NCI-H2081 (cell line): ENCODE data around the gene WBP1L.
"Not testable (repeated sequence)": the region's sequence is repeated elsewhere in the genome, so short reads cannot be mapped to it uniquely, and the experiment has no call there.

Experiments used
- DNase-seq, 2 experiments: peaks; one replicate each; lab custom pipeline; 2025; lab: John Stamatoyannopoulos, UW

WBP1L gene

DNA sequence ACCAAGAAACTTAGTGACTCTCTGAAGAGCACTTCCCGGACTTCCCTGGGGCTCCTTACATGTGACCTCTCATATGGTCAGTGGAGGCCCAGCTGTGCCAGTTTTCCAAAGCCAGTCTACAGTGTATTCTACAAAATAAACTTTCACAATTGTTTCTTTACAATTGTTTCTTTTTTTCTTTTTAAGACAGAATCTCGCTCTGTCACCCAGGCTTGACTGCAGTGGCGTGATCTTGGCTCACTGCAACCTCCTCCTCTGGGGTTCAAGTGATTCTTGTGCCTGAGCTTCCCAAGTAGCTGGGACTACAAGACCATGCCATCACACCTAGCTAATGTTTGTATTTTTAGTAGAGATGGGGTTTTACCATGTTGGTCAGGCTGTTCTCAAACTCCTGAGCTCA is 67.6 kb downstream of the WBP1L start:
- DNase-seq: no peak

DNA sequence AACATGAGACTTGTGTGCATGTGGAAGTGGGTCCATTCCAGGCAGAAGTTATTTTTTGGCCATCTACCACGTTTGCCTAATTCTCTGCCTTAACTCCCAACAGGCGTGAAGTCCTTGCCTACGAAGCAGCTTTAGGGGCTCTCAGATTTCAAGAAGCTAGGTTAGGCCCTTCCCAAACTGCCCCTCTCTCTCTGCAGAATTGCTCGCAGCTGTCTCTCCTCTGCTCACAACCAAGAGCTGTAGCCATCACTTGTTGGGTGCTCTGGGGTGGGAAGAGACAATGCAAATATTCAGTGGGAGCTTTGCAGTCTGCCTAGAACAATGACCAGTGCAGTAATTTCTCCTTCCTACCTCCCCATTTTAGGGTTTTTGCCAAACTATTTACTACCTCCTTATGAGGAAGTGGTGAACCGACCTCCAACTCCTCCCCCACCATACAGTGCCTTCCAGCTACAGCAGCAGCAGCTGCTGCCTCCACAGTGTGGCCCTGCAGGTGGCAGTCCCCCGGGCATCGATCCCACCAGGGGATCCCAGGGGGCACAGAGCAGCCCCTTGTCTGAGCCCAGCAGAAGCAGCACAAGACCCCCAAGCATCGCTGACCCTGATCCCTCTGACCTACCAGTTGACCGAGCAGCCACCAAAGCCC is 68.6 kb downstream of the WBP1L start:
- no peak for DNase-seq

DNA sequence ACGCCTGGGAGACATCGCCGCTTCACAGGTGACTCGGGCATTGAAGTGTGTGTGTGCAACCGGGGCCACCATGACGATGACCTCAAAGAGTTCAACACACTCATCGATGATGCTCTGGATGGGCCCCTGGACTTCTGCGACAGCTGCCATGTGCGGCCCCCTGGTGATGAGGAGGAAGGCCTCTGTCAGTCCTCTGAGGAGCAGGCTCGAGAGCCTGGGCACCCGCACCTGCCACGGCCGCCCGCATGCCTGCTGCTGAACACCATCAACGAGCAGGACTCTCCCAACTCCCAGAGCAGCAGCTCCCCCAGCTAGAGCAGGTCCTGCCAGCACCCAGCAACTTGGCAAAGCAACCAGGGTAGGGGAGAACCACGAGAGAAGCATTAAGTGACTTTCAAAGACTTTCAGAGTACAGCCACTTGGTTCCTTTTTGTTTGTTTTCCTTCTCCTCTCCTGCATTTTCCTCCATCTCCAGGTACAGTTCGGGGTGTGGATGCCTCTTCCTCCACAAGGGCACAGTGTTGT is 69.3 kb downstream of the WBP1L start:
- DNase-seq: no peak

DNA sequence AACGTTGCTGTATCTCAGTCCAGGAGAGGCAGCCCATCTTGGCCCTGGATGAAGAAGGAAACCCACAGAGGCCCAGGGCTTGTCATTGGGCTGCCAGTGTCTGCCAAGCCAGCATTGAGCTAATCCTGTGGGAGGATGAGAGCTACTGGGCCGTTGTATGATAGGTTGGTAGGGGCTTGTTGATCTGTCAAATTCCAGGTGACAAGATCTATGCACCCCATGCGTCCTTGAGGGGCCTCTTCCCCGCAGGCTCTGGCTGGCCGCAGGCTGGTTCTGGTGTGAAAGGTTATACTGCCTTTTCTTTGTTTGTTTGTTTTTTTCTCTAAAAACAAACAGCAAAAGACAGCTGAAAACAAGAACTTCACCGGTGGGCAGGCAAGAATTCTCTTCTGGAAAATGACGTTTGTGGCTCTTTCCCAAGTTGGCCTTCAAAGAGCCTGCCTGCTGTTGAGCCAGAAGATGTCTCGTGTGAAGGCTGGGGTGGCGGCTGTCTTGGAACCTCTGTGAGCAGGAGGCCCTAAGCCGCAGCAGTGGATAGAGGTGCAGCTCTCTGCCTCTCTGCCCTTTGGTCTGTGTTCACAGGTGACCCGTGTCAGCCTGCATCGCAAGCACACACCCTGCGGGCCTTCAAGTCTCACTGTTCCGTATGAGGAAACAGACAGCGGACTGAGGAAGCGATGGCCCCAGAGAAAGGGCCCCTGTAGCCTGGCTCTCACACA is 70.1 kb downstream of the WBP1L start:
- DNase-seq: no peak

DNA sequence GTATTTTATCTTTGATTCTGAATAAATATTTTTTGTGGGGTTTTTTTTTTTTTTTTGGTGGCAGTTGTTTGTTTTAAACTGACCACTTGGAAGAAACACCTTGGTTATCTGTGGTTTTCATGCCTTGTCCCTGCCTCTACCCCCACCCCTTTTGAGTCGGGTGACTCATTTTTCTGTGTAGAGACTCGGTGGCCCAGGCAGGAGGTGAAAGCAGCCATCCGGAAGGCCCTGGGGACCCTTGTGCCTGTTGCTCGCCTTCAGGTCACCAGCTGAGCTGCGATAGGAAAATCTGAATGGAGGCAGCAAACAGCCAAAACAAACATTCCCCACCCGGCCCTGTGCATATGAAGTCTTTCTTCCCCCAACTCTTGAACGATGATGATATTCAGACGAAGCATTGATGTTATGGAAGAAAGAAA is 70.7 kb downstream of the WBP1L start:
- peak in 1 of 2 experiments; percentile 0 for DNase-seq

DNA sequence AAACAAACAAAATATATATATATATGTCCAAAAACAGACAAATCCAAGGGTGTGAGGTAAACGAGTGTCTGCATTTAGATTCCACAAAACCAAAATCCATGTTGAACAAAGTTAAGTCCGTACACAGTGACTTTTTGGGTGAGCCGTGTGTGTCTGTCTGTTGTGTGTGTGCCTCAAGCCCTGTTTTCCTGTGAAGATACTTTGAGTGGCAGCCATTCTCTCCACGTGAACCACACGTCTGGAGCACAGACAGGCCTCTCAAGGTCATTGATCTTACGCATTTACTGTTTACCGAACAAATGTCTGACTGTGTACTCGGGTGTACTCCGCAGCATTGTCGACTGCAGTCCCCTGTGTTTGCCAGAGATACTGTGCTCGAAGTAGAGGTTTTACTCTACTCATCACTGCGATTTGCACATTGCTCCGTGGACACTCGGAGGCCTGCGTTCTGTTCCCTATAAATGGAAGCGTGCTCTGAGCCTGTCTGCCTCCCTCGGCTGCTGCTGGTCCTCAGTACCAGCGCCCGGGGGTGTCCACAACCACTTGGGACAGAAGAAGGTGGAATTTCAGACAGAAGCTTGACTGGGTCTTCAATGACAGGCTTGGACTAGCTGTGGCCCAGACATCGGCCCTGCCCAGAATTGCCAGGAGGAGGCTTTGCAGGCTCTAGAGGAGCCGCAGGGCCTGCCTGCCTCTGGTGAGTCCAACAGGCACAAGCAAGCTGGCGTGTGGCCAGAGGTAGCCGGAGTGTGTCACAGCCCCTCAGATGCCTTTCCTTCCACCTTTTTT is 71.3 kb downstream of the WBP1L start:
- no peak for DNase-seq

DNA sequence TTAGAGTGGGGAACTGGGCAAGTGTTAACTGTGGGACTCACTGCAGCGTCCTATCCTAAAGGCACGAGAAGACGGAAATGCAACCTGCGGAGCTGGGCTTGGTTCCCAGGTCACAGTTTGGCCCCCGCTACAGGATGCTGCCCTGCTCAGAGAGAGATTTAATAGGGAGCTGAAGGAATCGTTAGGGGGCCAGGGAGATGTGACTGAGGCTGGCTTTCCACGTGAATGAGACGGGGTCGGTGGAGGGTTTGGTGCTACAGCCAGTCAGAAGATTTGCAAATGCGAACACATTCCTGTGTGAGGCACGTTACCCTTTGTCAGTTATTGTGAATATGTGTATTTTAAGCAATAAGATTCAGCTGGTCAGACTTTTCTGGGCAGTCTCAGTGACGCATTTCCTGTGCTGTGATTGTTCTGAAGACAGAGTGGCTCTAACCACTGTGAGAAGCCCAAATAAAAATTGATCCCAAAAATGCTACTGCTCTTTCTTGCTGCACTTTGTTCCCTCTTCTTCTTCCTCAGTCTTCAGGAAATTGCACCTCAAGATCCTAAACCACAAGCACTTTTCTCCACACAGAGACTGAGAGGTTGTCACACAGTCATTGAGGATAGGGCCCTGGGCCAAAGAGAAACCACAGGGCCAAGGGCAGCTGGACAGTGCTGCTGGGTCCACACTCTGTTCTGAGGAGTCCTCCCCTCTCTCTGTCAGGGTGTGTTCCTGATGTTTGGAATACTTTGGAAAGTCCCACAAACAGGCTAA is 72.2 kb downstream of the WBP1L start:
- no peak for DNase-seq

DNA sequence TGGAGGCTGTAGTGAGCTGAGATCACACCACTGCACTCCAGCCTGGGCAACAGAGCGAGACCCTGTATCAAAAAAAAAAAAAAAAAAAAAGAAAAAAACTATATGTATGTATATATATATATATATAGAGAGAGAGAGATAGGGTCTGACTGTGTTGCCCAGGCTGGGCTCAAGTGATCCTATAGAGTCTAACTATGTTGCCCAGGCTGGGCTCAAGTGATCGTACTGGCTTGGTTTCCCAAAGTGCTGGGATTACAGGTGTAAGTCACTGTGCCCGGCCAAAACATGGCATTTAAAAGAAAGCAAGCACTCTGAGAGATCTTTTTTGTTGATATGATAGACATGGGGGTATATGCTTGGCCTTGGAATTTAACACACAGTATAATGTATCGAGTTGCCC is 73.4 kb downstream of the WBP1L start:
- no peak for DNase-seq

DNA sequence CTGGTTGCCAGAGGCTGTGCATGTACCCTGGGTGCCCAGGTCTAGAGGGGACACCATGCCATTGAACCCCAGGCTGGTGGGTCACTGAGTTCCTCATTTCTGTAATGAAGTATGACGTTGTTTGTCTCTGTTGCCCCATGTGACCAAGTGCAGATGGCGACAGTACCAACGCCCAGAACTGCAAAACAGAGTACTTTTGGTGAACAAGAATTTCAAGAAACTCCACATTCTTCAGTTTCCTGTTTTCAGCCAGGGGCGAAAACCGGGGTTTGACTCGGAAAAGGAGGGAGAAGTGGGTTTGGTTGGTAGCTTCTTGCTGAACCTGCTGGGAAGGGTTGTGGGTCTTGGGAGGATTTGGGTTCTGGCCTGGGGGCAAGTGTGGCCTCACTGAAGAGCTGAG is 75.3 kb downstream of the WBP1L start:
- DNase-seq: no peak

DNA sequence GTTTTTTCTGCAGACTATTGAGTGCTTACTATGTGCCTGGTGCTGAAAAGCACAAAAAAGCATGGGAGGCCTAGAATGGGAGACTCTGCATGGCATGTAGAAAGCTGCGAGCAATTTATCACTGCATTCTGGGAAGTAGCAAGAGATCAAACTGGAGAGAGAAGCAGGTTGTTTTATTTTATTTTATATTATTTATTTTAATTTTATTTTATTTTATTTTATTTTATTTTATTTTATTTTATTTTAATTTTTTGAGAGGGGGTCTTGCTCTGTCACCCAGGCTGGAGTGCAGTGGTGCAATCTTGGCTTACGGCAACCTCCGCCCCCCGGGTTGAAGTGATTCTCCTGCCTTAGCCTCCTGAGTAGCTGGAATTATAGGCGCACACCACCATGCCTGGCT is 76.3 kb downstream of the WBP1L start:
- DNase-seq: not testable (repeated sequence)

DNA sequence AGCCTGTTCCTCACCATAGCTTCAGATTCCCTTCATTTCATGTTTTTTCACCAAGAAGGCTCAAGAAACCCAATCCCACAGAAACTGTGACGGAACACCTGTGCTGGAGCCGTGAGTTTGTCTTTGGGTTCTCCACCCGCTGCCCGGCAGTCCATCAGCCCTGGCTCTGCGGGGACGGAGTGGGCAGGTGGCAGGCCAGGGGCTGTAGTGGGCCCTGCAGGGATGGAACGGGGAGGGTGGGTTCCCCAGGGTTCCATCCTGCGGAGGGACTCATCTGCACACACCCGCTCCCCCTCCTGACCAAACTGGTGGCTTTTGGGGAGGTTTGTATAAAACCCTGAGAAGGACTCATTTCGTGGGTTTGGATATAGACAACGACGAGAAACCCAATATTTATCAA is 78.5 kb downstream of the WBP1L start:
- DNase-seq: no peak

DNA sequence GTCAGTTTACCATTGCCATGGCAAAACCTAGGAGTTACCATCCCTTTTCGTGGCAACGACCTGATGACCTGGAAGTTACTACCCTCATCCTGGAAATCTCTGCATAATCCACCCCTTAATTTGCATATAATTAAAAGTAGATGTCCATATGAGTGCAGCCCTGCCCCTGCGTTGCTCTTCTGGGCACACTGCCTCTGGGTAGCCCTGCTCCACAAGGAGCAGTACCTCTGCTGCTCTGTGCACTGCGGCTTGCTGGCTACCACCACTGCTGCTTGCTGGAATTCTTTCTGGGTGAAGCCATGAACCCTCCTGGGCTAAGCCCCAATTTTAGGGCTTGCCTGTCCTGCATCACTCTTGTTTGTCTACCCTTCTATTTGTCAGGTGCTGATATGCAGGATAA is 80.9 kb downstream of the WBP1L start:
- DNase-seq: no peak

DNA sequence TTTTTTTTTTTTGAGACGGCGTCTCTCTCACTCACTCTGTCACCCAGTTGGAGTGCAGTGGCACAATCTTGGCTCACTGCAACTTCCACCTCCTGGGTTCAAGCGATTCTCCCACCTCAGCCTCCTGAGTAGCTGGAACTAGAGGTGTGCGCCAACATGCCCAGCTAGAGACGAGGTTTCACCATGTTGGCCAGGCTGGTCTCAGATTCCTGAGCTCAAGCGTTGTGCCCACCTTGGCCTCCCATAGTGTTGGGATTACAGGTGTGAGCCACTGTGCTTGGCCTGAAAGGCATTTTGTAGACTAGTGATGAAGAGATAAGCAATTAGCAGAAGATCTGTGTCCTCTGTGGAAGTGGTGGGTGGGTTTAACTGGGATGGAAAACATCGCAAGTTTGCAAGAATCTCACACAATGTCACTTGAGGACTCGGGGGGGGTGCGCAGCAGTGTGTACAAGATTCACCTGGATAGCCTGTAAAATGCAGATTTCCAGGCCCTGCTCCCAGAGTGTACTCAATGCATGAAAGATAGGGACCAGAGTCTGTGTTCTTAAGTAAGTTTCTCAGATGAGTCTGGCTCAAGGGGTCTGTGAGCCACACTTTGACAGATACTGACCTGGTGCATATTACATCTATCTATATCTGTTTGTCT is 82.5 kb downstream of the WBP1L start:
- no peak for DNase-seq

DNA sequence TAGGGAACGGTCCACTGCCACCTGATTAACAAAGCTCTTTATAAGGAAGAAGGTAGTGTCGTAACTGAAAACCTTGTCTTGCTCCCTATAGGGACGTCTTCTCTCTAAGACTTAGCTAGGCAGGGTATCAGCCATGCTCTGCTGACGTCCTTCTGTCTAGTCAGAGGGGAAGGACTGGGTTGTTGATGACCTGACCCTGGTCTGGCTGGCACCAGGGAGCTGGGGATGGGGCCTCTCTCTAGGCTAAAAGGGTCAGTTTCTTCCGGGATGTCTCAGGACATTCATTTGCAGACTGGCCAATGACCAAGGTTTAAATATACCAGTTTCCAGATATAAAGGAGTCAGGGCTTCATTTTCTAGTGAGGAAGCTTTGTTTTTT is 83.8 kb downstream of the WBP1L start:
- DNase-seq: no peak

DNA sequence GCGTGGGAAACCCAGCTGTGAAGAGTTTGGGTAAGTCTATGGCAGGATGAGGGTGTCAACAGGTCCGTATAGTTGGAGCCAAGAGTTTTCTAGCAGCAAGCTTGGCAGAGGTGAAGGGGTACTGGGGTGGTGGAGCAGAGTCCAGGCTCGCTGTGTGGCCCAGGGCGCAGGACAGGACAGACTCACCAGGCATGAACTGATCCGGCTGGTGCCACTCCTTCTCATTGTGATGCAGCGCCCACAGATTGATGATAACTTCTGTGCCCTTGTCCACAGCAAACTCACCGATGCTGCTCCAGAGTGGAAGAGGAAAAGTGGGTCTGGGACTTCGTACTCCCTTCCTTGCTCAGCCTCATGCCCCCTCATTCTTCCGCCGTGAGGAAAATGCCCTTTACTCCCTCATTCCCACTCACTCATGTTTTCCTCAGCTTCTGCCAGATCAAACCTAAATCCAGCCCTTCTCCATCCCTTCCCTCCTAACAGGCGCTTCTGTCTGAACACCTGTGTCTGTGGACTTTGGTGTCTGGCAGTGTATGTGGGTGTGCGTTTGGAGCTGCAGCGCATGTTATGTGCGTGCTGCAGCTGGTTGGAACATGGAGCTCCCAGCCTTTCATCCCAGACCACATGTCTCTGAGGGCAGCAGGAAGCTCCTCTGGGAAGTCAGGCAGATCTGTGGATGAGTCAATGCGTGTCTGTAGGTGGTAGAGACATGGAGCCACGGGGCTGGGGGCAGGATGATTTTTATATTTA is 87.7 kb downstream of the WBP1L start:
- no peak for DNase-seq

DNA sequence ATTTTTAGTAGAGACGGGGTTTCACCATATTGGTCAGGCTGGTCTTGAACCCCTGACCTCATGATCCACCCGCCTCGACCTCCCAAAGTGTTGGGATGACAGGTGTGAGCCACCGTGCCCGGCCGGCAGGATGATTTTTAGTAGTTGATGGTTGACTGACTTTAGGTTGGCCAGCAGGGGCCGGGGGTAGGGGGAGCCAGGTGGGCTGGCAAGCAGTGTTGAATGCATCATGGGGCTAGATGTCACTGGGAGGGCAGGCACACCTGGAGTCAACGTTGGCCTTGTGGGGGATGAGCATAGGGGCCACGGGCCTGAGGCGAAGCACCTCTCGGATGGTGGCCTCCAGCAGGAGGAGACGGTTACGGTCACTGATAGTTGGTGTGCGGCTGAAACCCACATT is 88.5 kb downstream of the WBP1L start:
- no peak for DNase-seq

DNA sequence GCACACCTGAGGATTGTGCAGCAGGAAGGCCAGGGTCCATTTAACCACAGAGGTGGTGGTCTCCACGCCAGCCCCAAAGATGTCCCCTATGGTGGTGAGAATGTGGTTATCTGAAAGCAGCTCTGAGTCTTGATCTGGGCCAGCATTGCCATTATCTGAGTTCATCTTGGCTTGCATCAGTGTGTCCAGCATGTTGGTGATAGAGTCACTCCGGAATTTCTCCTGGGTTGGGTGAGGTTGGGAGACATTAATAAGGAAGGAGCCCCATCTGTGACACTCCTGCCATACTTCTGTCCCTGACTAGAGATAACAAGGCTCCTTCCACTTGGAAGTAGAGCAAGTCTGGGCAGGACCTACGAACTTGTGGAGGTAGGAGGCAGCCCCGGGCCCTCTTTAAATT is 89.2 kb downstream of the WBP1L start:
- DNase-seq: no peak

DNA sequence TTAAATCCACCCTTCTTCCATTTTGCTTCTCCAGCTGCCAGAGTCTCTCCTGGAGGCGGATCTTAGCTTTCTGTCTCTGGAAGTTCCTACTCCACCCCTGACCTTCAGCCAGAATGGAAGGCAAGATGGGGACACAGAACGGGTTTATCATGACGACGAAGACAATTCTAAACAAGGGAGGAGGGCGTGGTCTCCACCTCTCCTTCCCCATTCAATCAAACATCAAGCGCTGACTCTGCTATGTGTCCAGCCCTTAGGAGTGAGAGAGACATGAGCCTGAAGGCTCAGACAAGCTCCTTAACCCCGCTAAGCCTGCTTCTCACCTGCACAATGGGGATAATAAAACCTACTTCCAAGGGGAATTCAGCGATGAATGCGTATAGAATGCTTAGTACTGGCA is 90.4 kb downstream of the WBP1L start:
- DNase-seq: no peak

DNA sequence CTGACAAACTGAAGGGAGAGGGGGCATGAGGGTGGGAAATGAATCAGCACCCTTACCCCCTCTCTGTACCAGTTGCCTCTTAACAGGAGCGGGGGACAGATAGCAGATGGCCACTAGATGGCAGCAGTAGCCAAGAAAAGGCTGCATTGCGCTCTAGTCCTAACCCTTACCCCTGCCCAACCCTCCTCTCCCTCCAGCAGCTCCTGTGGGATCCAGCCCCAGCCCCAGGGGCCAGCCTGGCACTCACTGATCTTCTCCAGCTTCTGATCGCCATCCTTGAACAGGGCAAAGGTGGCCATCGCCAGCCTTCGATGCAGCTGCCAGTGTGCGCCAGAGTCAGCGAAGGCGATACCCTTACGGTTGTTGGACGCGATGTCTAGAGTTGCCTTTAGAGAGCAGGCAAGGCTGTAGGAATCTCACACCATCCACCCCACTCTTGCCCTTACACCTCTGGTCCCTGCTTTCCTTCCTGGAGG is 91.3 kb downstream of the WBP1L start:
- DNase-seq: peak; percentile 56 to 63

DNA sequence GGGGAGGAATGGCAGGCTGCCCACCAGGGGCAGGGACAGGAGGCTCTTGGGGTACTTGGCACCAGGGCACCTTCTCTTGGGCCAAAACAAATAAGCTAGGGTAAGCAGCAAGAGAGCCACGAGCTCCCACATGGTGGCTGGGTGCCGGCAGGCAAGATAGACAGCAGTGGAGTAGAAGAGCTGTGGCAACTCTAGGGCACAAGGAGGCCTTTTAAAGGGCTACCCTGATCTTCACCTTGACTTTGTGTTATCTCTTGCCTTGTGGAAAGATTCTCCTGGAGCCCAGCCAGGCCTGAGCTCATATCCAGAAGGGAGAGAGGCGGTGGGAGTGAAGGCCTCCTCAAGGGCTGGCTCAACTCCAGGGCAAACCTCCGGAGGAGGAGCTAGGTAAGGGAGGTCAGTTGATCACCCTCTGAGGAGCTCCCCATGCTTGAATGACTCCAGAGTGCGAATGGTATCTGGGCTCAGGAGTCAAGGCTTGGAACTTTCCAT is 93.5 kb downstream of the WBP1L start, which contains the start of gene CYP17A1:
TSS of gene CYP17A1 (minus strand) at position 184 of the 492 bp plus-strand sequence. CDS start at position 132, 52 bp downstream.
- DNase-seq: no peak
